ENCODE results near the gene KDM4B. TPM values are rescaled to one million over a fixed set of nuclear protein-coding genes. Genes with fewer than 3 reads are reported as not detected.

The KDM4B gene
- total RNA-seq, 1 donor from 2014 or later: 39.0 TPM

DNA sequence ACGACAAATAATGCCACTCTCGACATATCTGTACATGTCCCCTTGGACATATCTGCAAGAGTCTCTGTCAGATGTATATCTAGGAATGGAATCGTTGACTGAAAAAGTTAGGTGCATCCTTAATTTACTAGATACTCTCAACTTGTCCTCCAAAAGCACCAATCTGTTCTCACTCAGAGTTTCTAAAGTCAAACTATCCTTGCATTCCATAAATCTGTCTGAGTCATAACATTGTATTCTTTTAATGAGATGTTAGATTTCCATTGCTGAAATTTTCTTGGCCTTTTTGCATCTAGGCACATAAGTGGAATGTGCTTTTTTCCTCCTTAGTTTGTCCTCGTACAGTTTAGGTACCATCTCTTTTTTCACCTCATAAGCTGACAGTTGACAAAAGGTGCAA lies 231.9 kb downstream of the KDM4B start:
- TF ChIP-seq, protein P1, sequence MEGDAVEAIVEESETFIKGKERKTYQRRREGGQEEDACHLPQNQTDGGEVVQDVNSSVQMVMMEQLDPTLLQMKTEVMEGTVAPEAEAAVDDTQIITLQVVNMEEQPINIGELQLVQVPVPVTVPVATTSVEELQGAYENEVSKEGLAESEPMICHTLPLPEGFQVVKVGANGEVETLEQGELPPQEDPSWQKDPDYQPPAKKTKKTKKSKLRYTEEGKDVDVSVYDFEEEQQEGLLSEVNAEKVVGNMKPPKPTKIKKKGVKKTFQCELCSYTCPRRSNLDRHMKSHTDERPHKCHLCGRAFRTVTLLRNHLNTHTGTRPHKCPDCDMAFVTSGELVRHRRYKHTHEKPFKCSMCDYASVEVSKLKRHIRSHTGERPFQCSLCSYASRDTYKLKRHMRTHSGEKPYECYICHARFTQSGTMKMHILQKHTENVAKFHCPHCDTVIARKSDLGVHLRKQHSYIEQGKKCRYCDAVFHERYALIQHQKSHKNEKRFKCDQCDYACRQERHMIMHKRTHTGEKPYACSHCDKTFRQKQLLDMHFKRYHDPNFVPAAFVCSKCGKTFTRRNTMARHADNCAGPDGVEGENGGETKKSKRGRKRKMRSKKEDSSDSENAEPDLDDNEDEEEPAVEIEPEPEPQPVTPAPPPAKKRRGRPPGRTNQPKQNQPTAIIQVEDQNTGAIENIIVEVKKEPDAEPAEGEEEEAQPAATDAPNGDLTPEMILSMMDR (IDR thresholded peaks at IDR 0.05): no peak
- ATAC-seq: no peak

DNA sequence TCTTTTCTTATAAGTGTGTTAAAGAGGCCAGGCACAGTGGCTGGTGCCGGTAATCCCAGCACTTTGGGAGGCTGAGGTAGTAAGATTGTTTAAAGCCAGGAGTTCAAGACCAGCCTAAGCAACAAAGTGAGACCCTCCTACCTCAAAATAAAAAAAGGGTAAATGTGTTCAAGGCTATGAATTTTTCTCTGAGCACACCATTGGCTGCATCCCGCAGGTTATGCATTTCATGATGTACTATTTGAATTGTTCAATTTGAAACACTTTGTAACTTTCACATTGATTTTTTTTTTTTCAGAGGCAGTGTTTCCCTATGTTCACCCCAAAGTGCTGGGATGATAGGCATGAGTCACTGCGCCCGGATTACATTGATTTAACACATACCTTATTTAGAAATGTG lies 233.6 kb downstream of the KDM4B start:
- DNase-seq (no peak), ATAC-seq (no peak)
- H3K27me3 ChIP-seq: no peaks in the 10 kb centered on the region
- H3K4me3 ChIP-seq: no peak overlapping the region
- no peaks in the 10 kb centered on the region for H3K4me1 ChIP-seq
- TF ChIP-seq, protein P1 (IDR thresholded peaks at IDR 0.05): no peak
- intact Hi-C loops (cut with DNase I): no loop called here
- no peak overlapping the region for H3K27ac ChIP-seq
- H3K36me3 ChIP-seq: no peaks in the 10 kb centered on the region
- peaks cover 8% of the 10 kb centered on the region for H3K9me3 ChIP-seq

More for the DNA sequence above, 231.9 kb downstream of the KDM4B start:
- H3K27me3 ChIP-seq: no peaks in the 10 kb centered on the region
- H3K36me3 ChIP-seq: no peaks in the 10 kb centered on the region
- no peak overlapping the region for H3K4me3 ChIP-seq
- H3K4me1 ChIP-seq: no peaks in the 10 kb centered on the region
- DNase-seq: no peak
- peaks cover 8% of the 10 kb centered on the region for H3K9me3 ChIP-seq
- intact Hi-C loops (cut with DNase I): no loop called here
- no peak overlapping the region for H3K27ac ChIP-seq

Small RNAs within 50 kb of the gene (microRNA-seq; reads per million reads assigned to microRNA genes)
- not detected for gene MIR4747 (ENCODE audit: borderline microRNAs expressed)

Other genes with a start within 250 kb of the KDM4B start
- gene DPP9, start 245.3 kb upstream of the KDM4B start, total RNA-seq: 75.8 TPM
- 12.4 TPM for gene FEM1A, start 177.4 kb upstream of the KDM4B start, total RNA-seq
- 16.6 TPM for gene TICAM1, start 137.4 kb upstream of the KDM4B start, total RNA-seq
- 31.9 TPM for gene PLIN3, start 101.4 kb upstream of the KDM4B start, total RNA-seq
- not detected for gene ARRDC5, start 66.2 kb upstream of the KDM4B start, total RNA-seq
- gene UHRF1, start 59.6 kb upstream of the KDM4B start, total RNA-seq: 0.90 TPM

All from upper lobe of right lung (tissue), 1 donor.